ENCODE data around the gene FAM83E.

DNA sequence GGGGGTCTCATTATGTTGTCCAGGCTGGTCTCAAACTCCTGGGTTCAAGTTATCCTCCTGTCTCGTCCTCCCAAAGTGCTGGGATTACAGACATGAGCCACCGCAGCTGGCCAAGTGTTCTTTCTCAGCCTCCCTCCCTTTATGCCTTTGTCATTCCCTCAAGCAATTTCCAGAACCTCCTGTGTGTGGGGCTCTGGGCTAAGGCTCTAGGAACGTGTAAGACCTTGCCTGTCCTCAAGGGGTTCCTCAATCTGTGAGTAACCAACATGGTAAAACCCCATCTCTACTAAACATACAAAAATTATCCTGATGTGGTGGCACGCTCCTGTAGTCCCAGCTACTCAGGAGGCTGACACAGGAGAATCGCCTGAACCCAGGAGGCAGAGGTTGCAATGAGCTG, 23.9 kb downstream of the FAM83E start:
- TF ChIP-seq POLR2A (IDR thresholded peaks at IDR 0.05) (no peak), POLR2AphosphoS5 (IDR thresholded peaks at IDR 0.05; ENCODE audit: insufficient read depth in 1 of 2, low read depth in 1 of 2) (no peak)
- TF ChIP-seq, protein P1, sequence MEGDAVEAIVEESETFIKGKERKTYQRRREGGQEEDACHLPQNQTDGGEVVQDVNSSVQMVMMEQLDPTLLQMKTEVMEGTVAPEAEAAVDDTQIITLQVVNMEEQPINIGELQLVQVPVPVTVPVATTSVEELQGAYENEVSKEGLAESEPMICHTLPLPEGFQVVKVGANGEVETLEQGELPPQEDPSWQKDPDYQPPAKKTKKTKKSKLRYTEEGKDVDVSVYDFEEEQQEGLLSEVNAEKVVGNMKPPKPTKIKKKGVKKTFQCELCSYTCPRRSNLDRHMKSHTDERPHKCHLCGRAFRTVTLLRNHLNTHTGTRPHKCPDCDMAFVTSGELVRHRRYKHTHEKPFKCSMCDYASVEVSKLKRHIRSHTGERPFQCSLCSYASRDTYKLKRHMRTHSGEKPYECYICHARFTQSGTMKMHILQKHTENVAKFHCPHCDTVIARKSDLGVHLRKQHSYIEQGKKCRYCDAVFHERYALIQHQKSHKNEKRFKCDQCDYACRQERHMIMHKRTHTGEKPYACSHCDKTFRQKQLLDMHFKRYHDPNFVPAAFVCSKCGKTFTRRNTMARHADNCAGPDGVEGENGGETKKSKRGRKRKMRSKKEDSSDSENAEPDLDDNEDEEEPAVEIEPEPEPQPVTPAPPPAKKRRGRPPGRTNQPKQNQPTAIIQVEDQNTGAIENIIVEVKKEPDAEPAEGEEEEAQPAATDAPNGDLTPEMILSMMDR (IDR thresholded peaks at IDR 0.05), result no peak
